SK-N-SH (cell line): ENCODE data around the gene SEL1L2. TPM values are rescaled to one million over a fixed set of nuclear protein-coding genes. Genes with fewer than 3 reads are reported as not detected.

Source experiments
- CTCF ChIA-PET: fragments of 300-600, 350-600 bp; formaldehyde crosslinking; extraction: SDS; loops from one replicate; lab custom pipeline; 2021; lab: Yijun Ruan, JAX
- POLR2A ChIA-PET: fragments of 350-600 bp; sonication (Branson Sonifier 250); formaldehyde crosslinking; extraction: SDS; loops from one replicate; lab custom pipeline; 2020; ENCODE audit warnings: antibody characterized with exemption, inconsistent platforms; lab: Yijun Ruan, JAX
- DNase-seq: peaks from one replicate; pipeline ENCODE4 v3.0.0; 2012
- H2AFZ ChIP-seq: fragments of 200-600 bp; sonication (generic); 2 replicates; pipeline ENCODE4 v1.8.1; 2016; ENCODE audit warnings: antibody characterized with exemption, mild to moderate bottlenecking, low read depth
- H3F3A ChIP-seq: fragments of 200-600 bp; sonication (generic); replicated peaks from 2 replicates; pipeline ENCODE3; 2016; ENCODE audit warnings: antibody characterized with exemption, mild to moderate bottlenecking; ENCODE audit not compliant: insufficient read depth
- H3K27ac ChIP-seq, 2 experiments: fragments of 200-500 bp in 1 of 2; fragments of 200-600 bp in 1 of 2; sonication (Bioruptor generic) in 1 of 2; sonication (generic), shearing (Covaris generic) in 1 of 2; 2 replicates each; pipeline versions ENCODE4 v1.5.1 to v1.6.1; 2014 to 2016; ENCODE audit warnings: low read depth in 2 of 2, inconsistent platforms in 1 of 2, low read length in 1 of 2, mild to moderate bottlenecking in 1 of 2, mixed read lengths in 1 of 2
- H3K27me3 ChIP-seq: fragments of 200-600 bp; sonication (generic), shearing (Covaris generic); 2 replicates; pipeline ENCODE4 v1.6.1; 2016; ENCODE audit warnings: mixed run types; ENCODE audit not compliant: insufficient read depth
- H3K36me3 ChIP-seq, 2 experiments: fragments of 200-500 bp in 1 of 2; fragments of 200-600 bp in 1 of 2; sonication (Bioruptor generic) in 1 of 2; sonication (generic) in 1 of 2; replicated peaks in 1 of 2; 2 replicates each; pipeline versions ENCODE3 to v1.5.1; 2014 to 2016; ENCODE audit warnings: low read length in 1 of 2, mild to moderate bottlenecking in 1 of 2; ENCODE audit not compliant: insufficient read depth in 2 of 2, control insufficient read depth in 1 of 2
- H3K4me1 ChIP-seq, 2 experiments: fragments of 200-500 bp in 1 of 2; fragments of 200-600 bp in 1 of 2; sonication (Bioruptor generic) in 1 of 2; sonication (generic), shearing (Covaris generic) in 1 of 2; 2 replicates each; pipeline versions ENCODE4 v1.5.1 to v1.6.1; 2014 to 2016; ENCODE audit warnings: low read depth in 1 of 2, low read length in 1 of 2, mixed run types in 1 of 2; ENCODE audit not compliant: insufficient read depth in 2 of 2, control insufficient read depth in 1 of 2
- H3K4me2 ChIP-seq: fragments of 200-600 bp; sonication (generic), shearing (Covaris generic); 2 replicates; pipeline ENCODE4 v1.6.1; 2017; ENCODE audit warnings: mixed run types
- H3K4me3 ChIP-seq, 2 experiments: fragments of 200-500 bp in 1 of 2; fragments of 200-600 bp in 1 of 2; sonication (Bioruptor generic) in 1 of 2; sonication (generic), shearing (Covaris generic) in 1 of 2; 2 replicates each; pipeline versions ENCODE4 v1.5.1 to v1.8.1; 2014 to 2016; ENCODE audit warnings: low read depth in 2 of 2, inconsistent platforms in 1 of 2, low read length in 1 of 2, mild to moderate bottlenecking in 1 of 2, mixed read lengths in 1 of 2, moderate library complexity in 1 of 2
- H3K79me2 ChIP-seq: fragments of 200-600 bp; sonication (generic); 2 replicates; pipeline ENCODE4 v1.8.1; 2017; ENCODE audit warnings: mild to moderate bottlenecking; ENCODE audit not compliant: insufficient read depth
- H3K9ac ChIP-seq: fragments of 200-600 bp; sonication (generic); 2 replicates; pipeline ENCODE4 v1.6.1; 2017; ENCODE audit warnings: mixed run types
- H3K9me2 ChIP-seq: fragments of 200-600 bp; sonication (generic); 2 replicates; pipeline ENCODE4 v1.6.1; 2017; ENCODE audit warnings: mixed run types
- H3K9me3 ChIP-seq: fragments of 200-600 bp; sonication (generic); 2 replicates; pipeline ENCODE4 v1.6.1; 2017; ENCODE audit warnings: mixed run types, mild to moderate bottlenecking, moderate library complexity
- H4K20me1 ChIP-seq: fragments of 200-600 bp; sonication (generic); 2 replicates; pipeline ENCODE4 v1.6.1; 2017; ENCODE audit warnings: mild to moderate bottlenecking, mixed run types; ENCODE audit not compliant: insufficient read depth
- CHD2 ChIP-seq: fragments of 150-350 bp; IDR thresholded peaks from 2 replicates; pipeline ENCODE4 v1.6.1; 2018; ENCODE audit warnings: low read length; ENCODE audit not compliant: partially characterized antibody
- ELF1 ChIP-seq: IDR thresholded peaks from 2 replicates; pipeline ENCODE4 v1.4.0; 2012
- EP300 ChIP-seq, 2 experiments: IDR thresholded peaks; 2 replicates each; pipeline versions ENCODE4 v1.4.0 to v1.6.1; 2012; ENCODE audit warnings: borderline replicate concordance in 1 of 2, low read depth in 1 of 2, low read length in 1 of 2
- FOSL2 ChIP-seq: IDR thresholded peaks from 2 replicates; pipeline ENCODE4 v1.4.0; 2012; ENCODE audit warnings: low read depth, mild to moderate bottlenecking, moderate library complexity, borderline replicate concordance
- FOXJ3 ChIP-seq: sonication (generic); formaldehyde crosslinking; IDR thresholded peaks from 2 replicates; pipeline ENCODE4 v1.5.1; 2020; ENCODE audit warnings: mild to moderate bottlenecking, missing genetic modification reagents
- GABPA ChIP-seq: IDR thresholded peaks from 2 replicates; pipeline ENCODE4 v1.4.0; 2012; ENCODE audit warnings: low read depth, mild to moderate bottlenecking
- GATA2 ChIP-seq: sonication (generic); formaldehyde crosslinking; IDR thresholded peaks from 2 replicates; pipeline ENCODE4 v1.5.0; 2020; ENCODE audit warnings: mild to moderate bottlenecking, missing genetic modification reagents
- JUND ChIP-seq: IDR thresholded peaks from 2 replicates; pipeline ENCODE4 v1.4.0; 2012
- MEF2A ChIP-seq: IDR thresholded peaks from 2 replicates; pipeline ENCODE4 v1.4.0; 2012; ENCODE audit warnings: low read depth, borderline replicate concordance
- NFIC ChIP-seq: IDR thresholded peaks from 2 replicates; pipeline ENCODE4 v1.4.0; 2012; ENCODE audit warnings: borderline replicate concordance
- NRF1 ChIP-seq: IDR thresholded peaks from 2 replicates; pipeline ENCODE4 v1.6.1; 2012; ENCODE audit warnings: low read depth, mild to moderate bottlenecking, low read length
- RAD21 ChIP-seq: IDR thresholded peaks from 2 replicates; pipeline ENCODE4 v1.6.1; 2012; ENCODE audit warnings: mild to moderate bottlenecking, low read length
- RCOR1 ChIP-seq: fragments of 150-350 bp; IDR thresholded peaks from 2 replicates; pipeline ENCODE4 v1.6.1; 2017; ENCODE audit warnings: antibody characterized with exemption, low read length
- RXRA ChIP-seq: IDR thresholded peaks from 2 replicates; pipeline ENCODE4 v1.4.0; 2012; ENCODE audit warnings: low read depth, mild to moderate bottlenecking, borderline replicate concordance
- SMC3 ChIP-seq: IDR thresholded peaks from 2 replicates; pipeline ENCODE4 v1.6.1; 2012; ENCODE audit warnings: low read depth, low read length, improper control_type of control experiment
- TCF12 ChIP-seq: IDR thresholded peaks from 2 replicates; pipeline ENCODE4 v1.4.0; 2012
- TEAD4 ChIP-seq: IDR thresholded peaks from 2 replicates; pipeline ENCODE4 v1.4.0; 2012; ENCODE audit warnings: mild to moderate bottlenecking, borderline replicate concordance; ENCODE audit not compliant: insufficient read depth
- YY1 ChIP-seq: IDR thresholded peaks from 2 replicates; pipeline ENCODE4 v1.4.0; 2012; ENCODE audit warnings: low read depth, mild to moderate bottlenecking
- WGBS: methylation state at CpG from one replicate; pipeline ENCODE4 v1.1.6; 2017; ENCODE audit warnings: low lambda C conversion rate; 5-methylcytosine and 5-hydroxymethylcytosine counted together
- polyA plus RNA-seq, 3 experiments: library from polyadenylated mRNA; depleted of rRNA; stranded (reverse); fragments of >200 nt; gene quantifications; 2 replicates each; pipeline ENCODE4 v1.2.3, GENCODE V29; 2012
- TF ChIP-seq, protein P1 (sequence below): fragments of 150-350 bp; IDR thresholded peaks from 2 replicates; pipeline ENCODE4 v1.6.1; 2017; ENCODE audit warnings: antibody characterized with exemption, low read length, low read depth, borderline replicate concordance
- TF ChIP-seq, protein P2 (sequence below): IDR thresholded peaks from 2 replicates; pipeline ENCODE4 v1.4.0; 2012; ENCODE audit warnings: low read depth, borderline replicate concordance
- TF ChIP-seq, protein P3 (sequence below): IDR thresholded peaks from 2 replicates; pipeline ENCODE4 v1.4.0; 2012; ENCODE audit warnings: low read depth
- TF ChIP-seq, protein P4 (sequence below): IDR thresholded peaks from 2 replicates; pipeline ENCODE4; 2012

Gene SEL1L2
- polyA plus RNA-seq, 1 of the 3 experiments (the other 2 are of a cell fraction): not detected

DNA sequence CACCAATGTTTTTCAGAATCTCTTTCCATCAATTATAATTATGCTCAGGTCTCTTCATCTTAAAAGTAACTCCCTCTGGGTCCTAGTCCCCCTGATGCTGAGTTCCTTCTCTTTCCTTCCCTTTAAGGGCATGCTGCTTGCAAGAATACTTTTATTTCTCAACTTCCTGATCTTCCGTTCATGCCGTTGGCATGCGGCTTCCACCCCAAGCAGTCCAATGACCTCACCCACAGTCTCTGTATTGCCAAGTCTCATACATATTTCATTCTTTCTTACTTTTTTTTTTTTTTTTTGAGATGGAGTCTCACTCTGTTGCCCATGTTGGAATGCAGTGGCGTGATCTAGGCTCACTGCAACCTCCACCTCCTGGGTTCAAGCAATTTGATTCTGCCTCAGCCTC is 122.1 kb downstream of the SEL1L2 start:
- no peak overlapping the region for H3K4me2 ChIP-seq
- POLR2A ChIA-PET: no interaction called here
- WGBS: 30% methylated on average over 4 of the region's 4 CpGs

DNA sequence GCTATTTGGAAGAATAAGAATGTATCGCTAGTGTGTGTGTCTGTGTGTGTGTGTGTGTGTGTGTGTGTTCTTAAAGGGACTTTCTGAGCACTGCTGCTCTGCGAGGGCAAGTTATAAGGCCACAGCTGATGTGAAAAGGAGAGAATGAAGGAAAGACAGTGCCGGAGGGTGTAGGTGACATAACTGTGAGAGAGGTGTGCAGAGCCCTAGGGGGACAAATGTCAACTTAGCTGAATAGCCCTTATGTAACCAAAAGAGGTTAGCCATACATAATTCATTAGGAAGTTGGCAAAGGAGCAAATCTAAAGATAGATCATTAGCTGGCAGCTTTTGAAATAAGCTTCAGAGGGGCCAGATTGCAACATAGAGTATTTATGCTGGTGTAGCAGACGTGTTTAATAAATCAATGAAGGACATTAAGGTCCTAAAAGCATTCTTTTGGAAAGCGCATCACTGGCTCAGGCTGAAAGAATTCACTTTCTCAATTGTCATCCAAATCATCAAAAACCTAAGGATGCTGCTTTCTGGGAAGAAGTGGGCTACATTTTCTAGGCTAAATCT is 124.5 kb downstream of the SEL1L2 start:
- no peak overlapping the region for H3K4me3 ChIP-seq
- TF ChIP-seq EP300 (IDR thresholded peaks at IDR 0.05; ENCODE audit: borderline replicate concordance in 1 of 2, low read depth in 1 of 2, low read length in 1 of 2) (peak; percentile 17 to 90; a peak in 2 of 4 replicates), GATA2 (no peak), NRF1 (no peak), TEAD4 (peak; percentile 83), YY1 (no peak), ELF1 (no peak), RAD21 (no peak), RXRA (peak; percentile 57; the same call in 1 of the 2 replicates), TCF12 (peak; percentile 85)
- TF ChIP-seq, protein P1, sequence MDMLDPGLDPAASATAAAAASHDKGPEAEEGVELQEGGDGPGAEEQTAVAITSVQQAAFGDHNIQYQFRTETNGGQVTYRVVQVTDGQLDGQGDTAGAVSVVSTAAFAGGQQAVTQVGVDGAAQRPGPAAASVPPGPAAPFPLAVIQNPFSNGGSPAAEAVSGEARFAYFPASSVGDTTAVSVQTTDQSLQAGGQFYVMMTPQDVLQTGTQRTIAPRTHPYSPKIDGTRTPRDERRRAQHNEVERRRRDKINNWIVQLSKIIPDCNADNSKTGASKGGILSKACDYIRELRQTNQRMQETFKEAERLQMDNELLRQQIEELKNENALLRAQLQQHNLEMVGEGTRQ: no peak
- TF ChIP-seq, protein P2, sequence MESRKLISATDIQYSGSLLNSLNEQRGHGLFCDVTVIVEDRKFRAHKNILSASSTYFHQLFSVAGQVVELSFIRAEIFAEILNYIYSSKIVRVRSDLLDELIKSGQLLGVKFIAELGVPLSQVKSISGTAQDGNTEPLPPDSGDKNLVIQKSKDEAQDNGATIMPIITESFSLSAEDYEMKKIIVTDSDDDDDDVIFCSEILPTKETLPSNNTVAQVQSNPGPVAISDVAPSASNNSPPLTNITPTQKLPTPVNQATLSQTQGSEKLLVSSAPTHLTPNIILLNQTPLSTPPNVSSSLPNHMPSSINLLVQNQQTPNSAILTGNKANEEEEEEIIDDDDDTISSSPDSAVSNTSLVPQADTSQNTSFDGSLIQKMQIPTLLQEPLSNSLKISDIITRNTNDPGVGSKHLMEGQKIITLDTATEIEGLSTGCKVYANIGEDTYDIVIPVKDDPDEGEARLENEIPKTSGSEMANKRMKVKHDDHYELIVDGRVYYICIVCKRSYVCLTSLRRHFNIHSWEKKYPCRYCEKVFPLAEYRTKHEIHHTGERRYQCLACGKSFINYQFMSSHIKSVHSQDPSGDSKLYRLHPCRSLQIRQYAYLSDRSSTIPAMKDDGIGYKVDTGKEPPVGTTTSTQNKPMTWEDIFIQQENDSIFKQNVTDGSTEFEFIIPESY: 0 out of 2 replicates have a peak, but pooled peaks have one; percentile 21
- TF ChIP-seq, protein P3, sequence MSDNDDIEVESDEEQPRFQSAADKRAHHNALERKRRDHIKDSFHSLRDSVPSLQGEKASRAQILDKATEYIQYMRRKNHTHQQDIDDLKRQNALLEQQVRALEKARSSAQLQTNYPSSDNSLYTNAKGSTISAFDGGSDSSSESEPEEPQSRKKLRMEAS: no peak

More for the DNA sequence above, 122.1 kb downstream of the SEL1L2 start:
- Histone ChIP-seq H3K9ac (no peak overlapping the region), H3K9me3 (no peaks in the 10 kb centered on the region), H3K79me2 (no peaks in the 10 kb centered on the region)
- TF ChIP-seq SMC3 (no peak), FOXJ3 (CRISPR knock-in tag) (no peak), YY1 (no peak), FOSL2 (peak; percentile 44; the same call in 1 of the 2 replicates), TCF12 (peak; percentile 37; the same call in 1 of the 2 replicates), NFIC (peak; percentile 47; the same call in 1 of the 2 replicates), ELF1 (0 out of 2 replicates have a peak, but pooled peaks have one; percentile 32), GABPA (no peak), JUND (peak; percentile 27; the same call in 1 of the 2 replicates), RCOR1 (no peak), CHD2 (no peak), MEF2A (peak; percentile 47; the same call in 1 of the 2 replicates), TEAD4 (peak; percentile 43; the same call in 1 of the 2 replicates), EP300 (IDR thresholded peaks at IDR 0.05; ENCODE audit: borderline replicate concordance in 1 of 2, low read depth in 1 of 2, low read length in 1 of 2) (peak in 1 of 2 experiments; percentile 54; a peak in 1 of 4 replicates)
- TF ChIP-seq, protein P3: peak; percentile 72
- TF ChIP-seq, protein P4, sequence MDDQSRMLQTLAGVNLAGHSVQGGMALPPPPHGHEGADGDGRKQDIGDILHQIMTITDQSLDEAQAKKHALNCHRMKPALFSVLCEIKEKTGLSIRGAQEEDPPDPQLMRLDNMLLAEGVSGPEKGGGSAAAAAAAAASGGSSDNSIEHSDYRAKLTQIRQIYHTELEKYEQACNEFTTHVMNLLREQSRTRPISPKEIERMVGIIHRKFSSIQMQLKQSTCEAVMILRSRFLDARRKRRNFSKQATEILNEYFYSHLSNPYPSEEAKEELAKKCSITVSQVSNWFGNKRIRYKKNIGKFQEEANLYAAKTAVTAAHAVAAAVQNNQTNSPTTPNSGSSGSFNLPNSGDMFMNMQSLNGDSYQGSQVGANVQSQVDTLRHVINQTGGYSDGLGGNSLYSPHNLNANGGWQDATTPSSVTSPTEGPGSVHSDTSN: peak; percentile 42; the same call in 1 of the 2 replicates
- TF ChIP-seq, all 33 proteins: peak for 10
- H2AFZ ChIP-seq: no peak overlapping the region
- H3F3A ChIP-seq: peaks cover 10% of the 10 kb centered on the region
- peak overlapping the region in 1 of 2 experiments; percentile 43; a peak in 2 of 4 replicates for H3K27ac ChIP-seq
- peaks cover 0 to 16% of the 10 kb centered on the region in 2 experiments; a peak in 1 of 4 replicates for H3K4me1 ChIP-seq
- CTCF ChIA-PET: no interaction called here
- H3K4me3 ChIP-seq: no peak overlapping the region
- H3K27me3 ChIP-seq: no peaks in the 10 kb centered on the region
- H4K20me1 ChIP-seq: no peaks in the 10 kb centered on the region
- H3K36me3 ChIP-seq: no peaks in the 10 kb centered on the region
- DNase-seq: no peak
- H3K9me2 ChIP-seq: no peaks in the 10 kb centered on the region

More for the DNA sequence above, 124.5 kb downstream of the SEL1L2 start:
- H3K27me3 ChIP-seq: no peaks in the 10 kb centered on the region
- no peak for DNase-seq
- peak overlapping the region in 1 of 2 experiments; percentile 78; a peak in 2 of 4 replicates for H3K27ac ChIP-seq
- no peaks in the 10 kb centered on the region for H4K20me1 ChIP-seq
- H3K79me2 ChIP-seq: no peaks in the 10 kb centered on the region
- no peaks in the 10 kb centered on the region for H3K36me3 ChIP-seq
- 32% methylated on average over 5 of the region's 5 CpGs for whole genome bisulfite sequencing
- H3K4me2 ChIP-seq: 0 out of 2 replicates have a peak overlapping the region, but pooled peaks have one; percentile 26
- peaks cover 10% of the 10 kb centered on the region for H3F3A ChIP-seq
- ChIA-PET POLR2A (no interaction called here), CTCF (interaction anchor here (0.5 kb wide), 1 partner anchor 325 kb away, joined by 3 read pairs; no protein-coding TSS in a partner anchor)
- peaks cover 0 to 16% of the 10 kb centered on the region in 2 experiments; a peak in 1 of 4 replicates for H3K4me1 ChIP-seq
- no peaks in the 10 kb centered on the region for H3K9me3 ChIP-seq
- H3K9ac ChIP-seq: no peak overlapping the region
- no peak overlapping the region for H2AFZ ChIP-seq
- H3K9me2 ChIP-seq: no peaks in the 10 kb centered on the region
